GM18951 (cell line): Measurements from ENCODE around the gene GPRC5B.

Experiments used
- POLR2A ChIP-seq: IDR thresholded peaks from 4 replicates; pipeline ENCODE4 v1.6.1; 2011; ENCODE audit warnings: mild to moderate bottlenecking; ENCODE audit not compliant: insufficient read length, insufficient read depth; ENCODE audit errors: extremely low read depth
- in situ Hi-C: fragments of 300-500 bp; cut with MboI; formaldehyde crosslinking; loops from one replicate; pipeline ENCODE4 v1.12.0; 2022; ENCODE audit warnings: low sequenced_read_pairs, mixed read lengths, inconsistent platforms; ENCODE audit not compliant: unreplicated experiment

GPRC5B gene

DNA sequence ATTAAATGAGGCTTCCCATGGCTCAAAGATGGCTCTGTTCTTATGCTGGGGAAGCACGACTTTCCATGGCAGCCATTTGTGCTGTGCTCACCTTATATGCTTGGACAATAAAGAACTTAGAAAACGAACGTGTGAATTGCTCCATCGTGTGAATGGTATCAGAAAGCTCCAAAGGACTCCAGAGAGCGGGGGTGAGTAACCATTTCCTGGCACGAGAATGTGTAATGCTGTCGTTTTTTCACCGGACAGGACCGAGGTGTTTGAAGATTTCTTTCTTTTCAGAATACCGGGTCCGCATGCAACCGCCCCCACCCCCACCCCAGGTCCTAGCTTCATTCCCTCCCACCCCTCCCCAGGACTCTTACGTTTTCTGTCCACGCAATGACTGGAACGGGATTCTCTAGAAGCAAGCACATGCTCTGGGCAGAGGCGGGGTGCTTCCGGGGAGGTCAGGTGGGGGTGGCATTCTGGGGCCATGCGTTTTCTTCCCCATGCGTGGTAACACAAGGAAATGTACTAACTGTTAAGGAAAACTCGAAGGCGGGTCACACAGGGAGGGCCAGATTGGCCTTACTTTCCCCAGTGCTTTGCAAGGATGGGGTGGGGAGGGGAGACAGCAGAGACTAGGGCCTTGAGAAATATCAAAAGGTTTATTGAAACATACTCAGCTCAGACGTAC is 26.2 kb downstream of the GPRC5B start:
- TF ChIP-seq POLR2A: no peak

DNA sequence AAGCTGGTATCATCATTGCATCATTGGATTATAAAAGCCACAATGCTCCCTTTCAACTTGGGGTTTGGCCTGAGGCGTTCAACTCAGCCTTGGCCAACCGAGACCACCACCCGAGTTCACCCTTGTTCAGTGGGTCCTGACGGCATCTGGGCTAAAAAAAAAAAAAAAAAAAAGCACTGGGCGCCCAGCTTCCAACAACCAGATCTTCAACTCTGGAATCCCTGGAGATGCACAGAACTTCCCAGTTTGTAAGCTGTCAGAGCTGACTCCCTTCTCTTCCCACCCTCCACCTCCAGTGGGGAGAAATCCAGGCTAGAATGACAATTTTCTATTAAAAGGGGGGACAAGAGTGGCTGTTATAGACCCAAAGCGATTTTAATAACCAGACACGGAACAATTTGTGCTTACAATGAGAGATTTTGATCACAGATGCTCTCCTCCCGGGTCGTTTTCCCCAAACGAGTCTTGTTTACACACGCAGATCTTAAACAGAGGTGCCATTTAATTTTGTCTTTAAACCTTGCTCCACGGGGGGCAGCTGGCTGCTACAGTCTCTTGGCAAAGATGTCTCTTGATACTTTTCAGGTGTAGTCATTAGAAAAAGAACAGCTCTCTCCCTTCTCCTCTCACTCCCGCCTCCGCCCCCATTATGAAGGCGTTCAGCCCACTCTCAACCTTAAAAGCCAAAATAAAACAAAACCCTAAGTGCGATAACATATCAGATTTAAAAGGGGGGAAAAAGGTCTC is 26.9 kb downstream of the GPRC5B start:
- no peak for TF ChIP-seq POLR2A
- in situ Hi-C loops: no loop called here

More for the DNA sequence above, 26.2 kb downstream of the GPRC5B start:
- in situ Hi-C loops: no loop called here

DNA sequence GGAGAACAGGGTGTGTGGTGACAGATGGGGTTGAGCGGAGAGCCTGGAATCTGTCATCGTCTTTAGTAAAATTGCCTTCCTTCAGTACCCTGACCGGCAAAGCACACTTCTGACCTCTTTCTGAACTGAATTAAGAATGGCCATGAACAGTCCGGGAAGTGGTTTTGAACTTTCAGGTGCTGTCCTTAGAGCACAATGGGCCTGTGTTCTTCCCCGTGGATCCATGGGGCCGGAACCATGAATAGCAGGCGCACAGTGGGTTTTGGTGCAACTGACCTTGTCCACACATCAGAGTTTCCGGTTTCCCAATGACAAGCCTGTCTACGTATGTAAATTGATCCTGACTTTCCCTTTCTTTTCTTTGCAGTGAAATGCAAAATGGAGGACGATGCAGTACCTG is 28.5 kb downstream of the GPRC5B start:
- TF ChIP-seq POLR2A: no peak
- in situ Hi-C loops: no loop called here

DNA sequence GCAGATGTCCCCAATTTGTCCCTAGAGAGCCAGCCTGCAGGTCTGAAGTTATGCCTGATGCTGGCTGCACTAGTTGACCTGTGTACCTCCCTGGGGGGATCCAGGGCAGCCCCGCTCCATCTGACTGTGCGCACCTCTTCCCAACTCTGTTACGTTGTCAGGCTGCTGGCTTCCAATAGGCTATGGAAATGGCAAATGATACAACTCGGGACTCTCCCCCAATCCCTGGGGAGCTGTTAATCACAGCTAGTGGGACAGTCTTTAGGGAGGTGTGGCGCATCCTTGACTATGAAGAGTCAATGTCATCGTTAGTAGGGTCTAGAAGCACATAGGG is 30.1 kb downstream of the GPRC5B start:
- in situ Hi-C loops: no loop called here

DNA sequence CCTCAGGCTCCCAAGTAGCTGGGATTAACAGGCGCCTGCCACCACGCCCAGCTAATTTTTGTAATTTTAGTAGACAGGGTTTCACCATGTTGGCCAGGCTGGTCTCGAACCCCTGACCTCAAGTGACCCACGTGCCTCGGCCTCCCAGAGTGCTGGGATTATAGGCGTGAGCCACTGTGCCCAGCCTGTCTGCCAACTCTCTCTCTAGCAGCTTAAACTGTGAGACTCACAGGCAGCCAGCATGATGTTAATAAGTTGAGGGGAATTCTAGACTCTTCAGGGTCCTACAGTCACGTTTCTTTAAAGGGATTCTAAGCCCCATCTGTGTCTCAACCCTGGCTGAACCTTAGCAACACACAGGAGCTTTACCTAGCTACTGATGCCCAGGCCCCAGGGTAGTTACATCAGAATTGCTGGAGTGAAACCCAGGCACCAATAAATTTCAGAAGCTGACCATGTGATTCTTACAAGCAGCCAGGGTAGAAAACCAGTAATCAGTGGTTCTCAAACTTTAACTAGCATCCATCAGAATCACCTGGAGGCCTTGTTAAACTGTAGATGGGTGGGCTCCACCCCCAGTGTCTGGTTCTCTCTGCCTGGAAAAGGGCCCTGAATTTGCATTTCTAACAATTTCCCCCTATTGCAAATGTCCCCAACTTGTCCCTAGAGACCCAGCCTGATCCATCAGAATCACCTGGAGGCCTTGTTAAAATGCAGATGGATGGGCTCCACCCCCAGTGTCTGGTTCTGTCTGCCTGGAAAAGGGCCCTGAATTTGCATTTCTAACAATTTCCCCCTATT is 30.7 kb downstream of the GPRC5B start:
- TF ChIP-seq POLR2A: no peak
- in situ Hi-C loops: no loop called here

More for the DNA sequence above, 30.1 kb downstream of the GPRC5B start:
- no peak for TF ChIP-seq POLR2A

DNA sequence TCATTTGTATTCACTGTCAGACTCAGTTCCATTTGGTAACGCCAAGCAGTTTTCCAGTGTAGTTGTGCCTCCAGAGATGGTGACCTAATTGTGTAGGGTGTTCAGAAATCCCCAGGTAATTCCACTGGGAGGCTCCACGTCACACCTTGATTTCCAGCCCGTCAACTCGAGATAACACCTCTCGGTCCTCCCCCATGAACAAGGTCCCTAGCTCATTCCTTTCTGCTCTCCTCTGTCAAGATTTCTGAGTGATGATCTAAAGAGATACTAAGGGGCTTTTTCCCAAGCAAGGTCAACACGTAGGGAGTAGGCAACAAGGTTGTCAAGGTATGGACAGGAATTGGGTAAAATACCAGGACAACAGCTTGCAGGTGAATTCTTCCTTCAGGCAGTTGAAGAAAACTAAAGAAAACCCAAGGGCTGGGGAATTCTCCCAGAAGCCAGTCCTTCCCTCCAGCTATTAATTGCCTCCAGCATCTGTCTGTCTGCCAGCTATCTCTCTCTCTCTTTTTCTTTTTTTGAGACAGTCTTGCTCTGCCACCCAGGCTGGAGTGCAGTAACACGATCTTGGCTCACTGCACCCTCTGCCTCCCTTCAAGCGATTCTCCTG is 31.4 kb downstream of the GPRC5B start:
- no peak for TF ChIP-seq POLR2A
- in situ Hi-C loops: no loop called here

DNA sequence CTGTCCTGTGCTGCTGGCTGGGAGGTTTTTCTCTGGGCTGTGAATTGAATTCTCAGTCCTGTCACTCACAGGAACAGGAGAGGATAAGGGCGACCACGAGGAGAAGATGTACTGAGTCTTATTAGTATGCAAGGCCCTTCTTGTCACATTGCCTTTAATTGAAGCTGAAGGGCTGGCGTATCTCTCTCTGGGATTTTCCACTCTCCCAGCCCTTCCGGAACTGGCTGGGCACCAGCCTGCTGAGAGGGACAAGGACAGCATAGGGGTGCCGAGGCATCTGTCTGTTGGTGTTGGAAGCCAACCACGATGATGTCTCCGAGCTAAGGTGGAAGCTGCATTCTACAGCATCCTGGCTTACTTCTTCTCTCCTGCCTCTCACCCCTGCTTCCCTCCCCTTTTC is 33.2 kb downstream of the GPRC5B start:
- no peak for TF ChIP-seq POLR2A
- in situ Hi-C loops: no loop called here

DNA sequence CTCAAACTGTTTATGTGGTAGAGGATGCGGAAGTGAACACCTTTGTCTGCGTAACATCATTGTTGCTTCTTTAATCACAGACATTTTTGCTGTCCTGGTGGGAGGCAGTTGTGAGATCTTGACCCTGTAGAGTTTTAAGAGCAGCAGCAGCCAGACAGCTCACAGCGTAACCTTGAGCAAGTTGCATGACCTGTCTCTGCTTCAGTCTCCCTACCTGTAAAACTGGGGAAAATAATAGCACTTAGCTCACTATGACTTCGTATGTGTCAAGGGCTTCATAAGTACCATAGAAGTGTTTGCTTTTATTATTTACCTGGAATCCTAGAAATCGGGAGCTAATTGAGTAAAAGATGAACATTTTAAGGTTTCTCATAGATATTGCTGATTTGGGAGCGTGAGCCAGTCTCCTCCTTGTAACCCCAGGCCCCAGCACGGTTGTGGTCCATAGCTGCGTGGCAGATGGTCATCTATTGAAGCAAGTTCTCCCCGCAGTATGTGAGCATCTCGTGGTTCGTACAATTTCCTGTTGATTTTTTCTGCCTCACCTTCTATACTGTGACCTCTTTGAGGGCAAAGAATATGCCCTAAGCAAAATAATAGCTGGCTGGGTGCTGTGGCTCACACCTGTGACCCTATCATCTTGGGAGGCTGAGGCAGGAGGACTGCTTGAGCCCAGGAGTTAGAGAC is 34.4 kb downstream of the GPRC5B start:
- no peak for TF ChIP-seq POLR2A
- in situ Hi-C loops: no loop called here

DNA sequence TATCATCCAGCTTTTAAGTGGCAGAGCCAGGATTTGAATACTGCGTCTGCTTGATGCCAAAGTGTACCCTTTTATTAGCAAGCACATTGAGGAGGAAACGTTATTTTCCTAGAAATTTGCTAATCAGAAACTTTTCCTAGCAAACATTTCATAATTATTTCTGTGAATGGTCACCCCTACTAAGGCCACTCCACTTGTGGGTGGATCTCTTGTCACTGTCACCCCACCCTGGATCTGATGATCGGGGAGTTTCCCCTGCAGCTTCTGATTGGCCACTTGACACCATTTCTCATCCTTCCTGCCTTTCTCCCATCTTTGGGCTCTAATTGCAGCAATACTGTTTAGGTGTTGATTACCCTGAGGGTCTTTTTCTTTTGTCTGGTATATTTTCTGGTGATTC is 35.9 kb downstream of the GPRC5B start:
- no peak for TF ChIP-seq POLR2A
- in situ Hi-C loops: no loop called here

DNA sequence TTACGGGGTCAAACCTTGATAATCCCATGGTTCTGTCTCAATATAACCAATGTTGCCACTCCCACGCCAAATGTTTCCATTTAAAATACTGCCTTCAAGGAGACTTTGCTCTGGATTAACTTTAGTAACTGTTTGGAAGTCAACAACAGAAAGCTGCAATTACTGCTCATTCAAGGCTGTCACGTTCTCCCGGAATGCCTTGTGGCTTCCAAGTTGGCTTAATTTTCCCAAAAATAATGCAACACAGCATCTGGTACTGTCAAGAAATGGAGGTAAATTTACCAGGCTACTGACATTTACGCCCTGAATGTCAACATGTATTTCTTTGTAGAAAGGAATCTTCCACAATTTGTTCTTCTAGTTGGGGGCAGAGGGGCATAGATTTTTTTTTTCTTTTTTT is 38.2 kb downstream of the GPRC5B start:
- in situ Hi-C loops: no loop called here
- TF ChIP-seq POLR2A: no peak

DNA sequence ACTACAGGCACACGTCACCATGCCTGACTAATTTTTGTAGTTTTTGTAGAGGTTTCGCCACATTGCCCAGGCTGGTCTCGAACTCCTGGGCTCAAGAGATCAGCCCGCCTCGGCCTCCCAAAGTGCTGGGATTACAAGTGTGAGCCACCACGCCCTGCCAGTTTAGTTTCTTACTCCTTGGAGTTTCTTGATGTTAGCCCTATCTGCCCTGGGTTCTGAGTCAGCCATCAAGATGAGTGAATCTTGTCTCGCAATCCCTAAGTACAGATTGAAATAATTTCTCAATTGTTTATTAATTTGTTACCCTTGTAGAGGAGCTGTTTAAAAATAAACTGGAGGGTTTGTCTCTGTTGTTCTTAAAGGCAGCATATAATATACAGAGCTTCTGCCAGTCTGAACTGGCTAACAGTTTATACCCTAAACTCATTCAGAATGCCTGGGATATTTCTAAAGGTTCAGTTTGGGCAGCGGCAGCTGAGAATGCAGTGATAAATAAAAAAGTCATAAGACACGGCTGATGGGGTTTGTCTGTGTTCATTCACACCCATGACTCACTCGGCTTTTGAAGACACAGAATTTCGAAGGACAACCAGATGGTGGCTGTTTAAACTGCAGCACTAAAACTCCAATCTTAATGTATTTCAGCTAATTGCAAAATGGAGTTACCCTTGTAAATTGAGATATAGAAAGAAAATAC is 39.6 kb downstream of the GPRC5B start:
- in situ Hi-C loops: no loop called here
- TF ChIP-seq POLR2A: no peak

DNA sequence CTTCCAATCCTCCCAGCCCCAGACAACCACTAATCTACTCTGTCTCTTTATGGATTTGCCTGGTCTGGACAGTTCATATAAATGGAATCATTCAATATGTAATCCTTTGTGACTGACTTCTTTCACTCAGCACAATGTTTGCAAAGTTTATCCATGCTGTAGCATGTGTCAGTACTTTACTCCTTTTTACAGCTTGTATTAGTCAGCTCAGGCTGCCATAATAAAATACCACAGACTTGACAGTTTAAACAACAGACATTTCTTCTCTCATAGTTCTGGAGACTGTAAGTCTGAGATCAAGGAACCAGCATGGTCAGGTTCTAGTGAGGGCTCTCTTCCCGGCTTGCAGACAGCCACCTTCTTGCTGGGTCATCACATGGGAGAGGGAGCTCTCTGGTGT is 41.3 kb downstream of the GPRC5B start:
- in situ Hi-C loops: no loop called here
- no peak for TF ChIP-seq POLR2A
